HuH-7 (cell line): ENCODE measurements around the gene FAM72D.
"Not testable (repeated sequence)": the region's sequence is repeated elsewhere in the genome, so short reads cannot be mapped to it uniquely, and the experiment has no call there.

Experiments used
- DNase-seq: peaks from one replicate; pipeline ENCODE4 v3.0.0; 2011; ENCODE audit warnings: low spot score

The FAM72D gene

GRCh38 chr1:145146308-145146707, 50.5 kb downstream of the FAM72D start:
- DNase-seq = not testable (repeated sequence)

GRCh38 chr1:145147172-145147571, 51.4 kb downstream of the FAM72D start:
- not testable (repeated sequence) for DNase-seq

- DNase-seq = not testable (repeated sequence)
These were observed 59.6 kb downstream of the FAM72D start for GRCh38 chr1:145155421-145155820.

GRCh38 chr1:145155873-145156272, 60.1 kb downstream of the FAM72D start:
- not testable (repeated sequence) for DNase-seq

- DNase-seq = not testable (repeated sequence)
These were observed 61.3 kb downstream of the FAM72D start for GRCh38 chr1:145156891-145157610.

GRCh38 chr1:145157715-145158114, 61.9 kb downstream of the FAM72D start:
- DNase-seq = not testable (repeated sequence)

- DNase-seq = not testable (repeated sequence)
These were observed 65.4 kb downstream of the FAM72D start for GRCh38 chr1:145161046-145161752.
